ENCODE data around the gene INCA1.

GRCh38 chr17:4973256-4974114 is 23.8 kb downstream of the INCA1 start:
- TF ChIP-seq CTCF (IDR thresholded peaks at IDR 0.05; ENCODE audit: extremely low read depth in 1 of 2, insufficient read depth in 1 of 2, low read depth in 1 of 2, low read length in 2 of 2) (no peak), POLR2AphosphoS5 (IDR thresholded peaks at IDR 0.05; ENCODE audit: insufficient read depth, low read depth, low read length) (no peak), POLR2A (IDR thresholded peaks at IDR 0.05; ENCODE audit: low read depth, low read length) (no peak), MYC (IDR thresholded peaks at IDR 0.05; ENCODE audit: low read depth, low read length) (no peak), EZH2 (IDR thresholded peaks at IDR 0.05; ENCODE audit: borderline replicate concordance, low read depth, low read length, severe bottlenecking) (no peak)
- TF ChIP-seq, protein P1, sequence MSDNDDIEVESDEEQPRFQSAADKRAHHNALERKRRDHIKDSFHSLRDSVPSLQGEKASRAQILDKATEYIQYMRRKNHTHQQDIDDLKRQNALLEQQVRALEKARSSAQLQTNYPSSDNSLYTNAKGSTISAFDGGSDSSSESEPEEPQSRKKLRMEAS (IDR thresholded peaks at IDR 0.05; ENCODE audit: insufficient read depth, insufficient read length), result no peak
